ENCODE data around the gene PCSK5.
A peak's percentile ranks its signal among the peaks of the same experiment; 100 is the strongest.

The PCSK5 gene

GRCh38 chr9:75941066-75941465, 50.6 kb downstream of the PCSK5 start:
- DNase-seq (ENCODE audit: low read depth), result no peak
- H3K4me3 ChIP-seq (ENCODE audit: low read depth, low read length), result no peak overlapping the region
- no peak for TF ChIP-seq CTCF (IDR thresholded peaks at IDR 0.05; ENCODE audit: control insufficient read depth, extremely low read depth, insufficient read depth)

GRCh38 chr9:75941577-75942311, 51.3 kb downstream of the PCSK5 start:
- TF ChIP-seq CTCF (IDR thresholded peaks at IDR 0.05; ENCODE audit: control insufficient read depth, extremely low read depth, insufficient read depth), result no peak
- no peak overlapping the region for H3K4me3 ChIP-seq (ENCODE audit: low read depth, low read length)
- DNase-seq (ENCODE audit: low read depth), result no peak

GRCh38 chr9:75946766-75947165, 56.3 kb downstream of the PCSK5 start:
- no peak overlapping the region for H3K4me3 ChIP-seq (ENCODE audit: low read depth, low read length)
- DNase-seq (ENCODE audit: low read depth), result no peak
- TF ChIP-seq CTCF (IDR thresholded peaks at IDR 0.05; ENCODE audit: control insufficient read depth, extremely low read depth, insufficient read depth), result no peak

GRCh38 chr9:75947233-75947632, 56.8 kb downstream of the PCSK5 start:
- TF ChIP-seq CTCF (IDR thresholded peaks at IDR 0.05; ENCODE audit: control insufficient read depth, extremely low read depth, insufficient read depth), result no peak

GRCh38 chr9:75950998-75951397, 60.5 kb downstream of the PCSK5 start:
- TF ChIP-seq CTCF (IDR thresholded peaks at IDR 0.05; ENCODE audit: control insufficient read depth, extremely low read depth, insufficient read depth), result no peak
- no peak for DNase-seq (ENCODE audit: low read depth)
- H3K4me3 ChIP-seq (ENCODE audit: low read depth, low read length), result no peak overlapping the region

More at GRCh38 chr9:75947233-75947632, 56.8 kb downstream of the PCSK5 start:
- no peak overlapping the region for H3K4me3 ChIP-seq (ENCODE audit: low read depth, low read length)
- no peak for DNase-seq (ENCODE audit: low read depth)

- no peak overlapping the region for H3K4me3 ChIP-seq (ENCODE audit: low read depth, low read length)
- peak; percentile 26 for DNase-seq (ENCODE audit: low read depth)
- no peak for TF ChIP-seq CTCF (IDR thresholded peaks at IDR 0.05; ENCODE audit: control insufficient read depth, extremely low read depth, insufficient read depth)
These were observed 62.7 kb downstream of the PCSK5 start for GRCh38 chr9:75953218-75953617.

GRCh38 chr9:75956161-75956560, 65.7 kb downstream of the PCSK5 start:
- no peak overlapping the region for H3K4me3 ChIP-seq (ENCODE audit: low read depth, low read length)
- DNase-seq (ENCODE audit: low read depth), result no peak
- no peak for TF ChIP-seq CTCF (IDR thresholded peaks at IDR 0.05; ENCODE audit: control insufficient read depth, extremely low read depth, insufficient read depth)

Measured in LNCaP clone FGC (cell line).